ENCODE measurements around the gene C1orf174. TPM values are rescaled to one million over a fixed set of nuclear protein-coding genes. Genes with fewer than 3 reads are reported as not detected.

Gene C1orf174
- total RNA-seq, 1 experiment from 2014 or later, result 70.9 TPM

DNA sequence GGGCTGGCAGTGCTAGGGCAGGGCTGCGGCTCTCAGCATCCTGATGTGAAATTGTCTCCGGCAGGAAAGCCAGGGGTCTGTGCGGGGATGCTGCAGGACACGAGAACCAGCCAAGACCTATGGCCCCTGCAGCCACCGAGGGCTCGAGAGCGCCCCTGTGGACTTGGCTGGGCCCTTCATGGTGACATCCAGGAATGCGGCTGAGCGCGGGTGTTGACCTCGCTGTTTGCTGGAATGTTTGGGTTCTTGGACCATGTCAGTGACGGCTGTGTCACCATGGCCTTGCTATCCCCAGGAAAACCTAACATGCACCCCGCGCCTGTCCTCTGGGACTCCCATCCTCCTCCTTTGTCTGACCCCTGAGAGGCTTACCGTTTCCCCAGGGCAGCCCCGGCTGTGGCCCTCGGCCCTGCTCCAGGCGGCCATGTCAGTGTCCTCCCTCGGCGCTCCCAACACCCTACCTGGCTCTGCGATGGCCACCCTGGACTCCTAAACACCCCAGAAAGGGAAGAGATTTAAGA lies 14.3 kb upstream of the C1orf174 start:
- H3K9me3 ChIP-seq (ENCODE audit: low read length), result no peaks in the 10 kb centered on the region
- H3K4me3 ChIP-seq (ENCODE audit: low read length), result no peak overlapping the region
- peaks cover 44% of the 10 kb centered on the region for H3K27me3 ChIP-seq (ENCODE audit: low read length)
- no peaks in the 10 kb centered on the region for H4K20me1 ChIP-seq (ENCODE audit: low read length)
- no peaks in the 10 kb centered on the region for H3K79me2 ChIP-seq (ENCODE audit: low read length)
- BruUV-seq (replicated peaks), result no TSS peak
- ChIA-PET POLR2A (ENCODE audit: unreplicated experiment) (no interaction called here), CTCF (no interaction called here)
- peaks cover 4% of the 10 kb centered on the region; the same call in 1 of the 2 replicates for H3K4me1 ChIP-seq (ENCODE audit: insufficient read depth, low read length)
- H3K4me2 ChIP-seq (ENCODE audit: low read length), result no peak overlapping the region
- intact Hi-C loops (cut with micrococcal nuclease), result loop anchor here (5.0 kb wide), 3 partner anchors 913 to 1978 kb away; no protein-coding TSS in a partner anchor
- H3K27ac ChIP-seq (ENCODE audit: low read length), result no peak overlapping the region
- no peak for ATAC-seq
- no peaks in the 10 kb centered on the region for H3K9me2 ChIP-seq (replicated peaks; ENCODE audit: low read length)
- no peak overlapping the region for H3K9ac ChIP-seq (ENCODE audit: low read length)
- TF ChIP-seq EZH2phosphoT487 (IDR thresholded peaks at IDR 0.05; ENCODE audit: borderline replicate concordance, low read length) (no peak), CTCF (conservative IDR thresholded peaks at IDR 0.05; ENCODE audit: low read depth, low read length) (no peak), EZH2 (IDR thresholded peaks at IDR 0.05; ENCODE audit: low read length, unreplicated experiment) (no peak)
- H2AFZ ChIP-seq (ENCODE audit: low read length), result no peak overlapping the region
- no peaks in the 10 kb centered on the region for H3F3A ChIP-seq (ENCODE audit: low read length, unreplicated experiment)
- DNase-seq, result no peak
- H3K36me3 ChIP-seq (ENCODE audit: low read depth, low read length), result no peaks in the 10 kb centered on the region

- H3K79me2 ChIP-seq (ENCODE audit: low read length), result no peaks in the 10 kb centered on the region
- no peak overlapping the region for H3K27ac ChIP-seq (ENCODE audit: low read length)
- H3K4me1 ChIP-seq (ENCODE audit: insufficient read depth, low read length), result peaks cover 4% of the 10 kb centered on the region; the same call in 1 of the 2 replicates
- ATAC-seq, result no peak
- BruUV-seq (replicated peaks), result no TSS peak
- no peak for DNase-seq
- ChIA-PET CTCF (no interaction called here), POLR2A (ENCODE audit: unreplicated experiment) (no interaction called here)
- intact Hi-C loops (cut with micrococcal nuclease), result loop anchor here (5.0 kb wide), 3 partner anchors 914 to 1979 kb away; no protein-coding TSS in a partner anchor
- no peaks in the 10 kb centered on the region for H3K9me3 ChIP-seq (ENCODE audit: low read length)
- no peak overlapping the region for H2AFZ ChIP-seq (ENCODE audit: low read length)
- no peaks in the 10 kb centered on the region for H3K9me2 ChIP-seq (replicated peaks; ENCODE audit: low read length)
- no peak overlapping the region for H3K4me3 ChIP-seq (ENCODE audit: low read length)
- no peak overlapping the region for H3K4me2 ChIP-seq (ENCODE audit: low read length)
- H3K27me3 ChIP-seq (ENCODE audit: low read length), result peaks cover 33% of the 10 kb centered on the region
- H3F3A ChIP-seq (ENCODE audit: low read length, unreplicated experiment), result no peaks in the 10 kb centered on the region
- TF ChIP-seq CTCF (conservative IDR thresholded peaks at IDR 0.05; ENCODE audit: low read depth, low read length) (0 out of 2 replicates have a peak, but pooled peaks have one; percentile 12), EZH2phosphoT487 (IDR thresholded peaks at IDR 0.05; ENCODE audit: borderline replicate concordance, low read length) (no peak)
- no peaks in the 10 kb centered on the region for H3K36me3 ChIP-seq (ENCODE audit: low read depth, low read length)
- H3K9ac ChIP-seq (ENCODE audit: low read length), result no peak overlapping the region
- H4K20me1 ChIP-seq (ENCODE audit: low read length), result no peaks in the 10 kb centered on the region
These were observed 13.0 kb upstream of the C1orf174 start for GRCh38 chr1:3912809-3913685.
